CD8-positive, alpha-beta memory T cell (primary cell): Measurements from ENCODE around the gene KERA. TPM values are rescaled to one million over a fixed set of nuclear protein-coding genes. Genes with fewer than 3 reads are reported as not detected.
"Not testable (repeated sequence)": the region's sequence is repeated elsewhere in the genome, so short reads cannot be mapped to it uniquely, and the experiment has no call there.

Experiments
- CTCF ChIA-PET: fragments of 350-600 bp; sonication (Branson Sonifier 250); formaldehyde crosslinking; loops from one replicate; lab custom pipeline; 2021; ENCODE audit warnings: antibody characterized with exemption; lab: Charles Lee
- POLR2A ChIA-PET: fragments of 350-600 bp; sonication (Branson Sonifier 250); formaldehyde crosslinking; loops from one replicate; lab custom pipeline; 2021; ENCODE audit warnings: antibody characterized with exemption; lab: Charles Lee
- DNase-seq, 5 donors: peaks; one replicate each; pipeline versions ENCODE4 v3.0.0 to v3.0.0-alpha.2; 2020 to 2022; ENCODE audit warnings: mixed read lengths in 1 of 5
- H3K27ac ChIP-seq: one replicate; pipeline ENCODE4 v1.7.0; 2013; ENCODE audit warnings: low read depth, mild to moderate bottlenecking, low read length, moderate library complexity
- H3K27me3 ChIP-seq: 2 replicates; pipeline ENCODE4 v1.7.0; 2013; ENCODE audit warnings: low read length, mild to moderate bottlenecking; ENCODE audit not compliant: insufficient read depth, poor library complexity, severe bottlenecking
- H3K36me3 ChIP-seq: 2 replicates; pipeline ENCODE4 v1.7.0; 2013; ENCODE audit warnings: mild to moderate bottlenecking, low read length, moderate library complexity; ENCODE audit not compliant: insufficient read depth
- H3K4me1 ChIP-seq: 2 replicates; pipeline ENCODE4 v1.7.0; 2013; ENCODE audit warnings: mild to moderate bottlenecking, low read length, moderate library complexity; ENCODE audit not compliant: insufficient read depth
- H3K4me3 ChIP-seq: 2 replicates; pipeline ENCODE4 v1.7.0; 2013; ENCODE audit warnings: mild to moderate bottlenecking, low read length
- H3K9me3 ChIP-seq: 2 replicates; pipeline ENCODE4 v1.7.0; 2013; ENCODE audit warnings: mild to moderate bottlenecking, low read length
- H3K27ac Mint-ChIP-seq, 8 donors: one replicate each; pipeline ENCODE4 v1.8.0; 2020 to 2021; ENCODE audit warnings: mixed read lengths in 8 of 8, mild to moderate bottlenecking in 6 of 8, inconsistent platforms in 3 of 8, moderate library complexity in 3 of 8
- H3K27me3 Mint-ChIP-seq, 2 donors: one replicate each; pipeline ENCODE4 v1.8.0; 2020 to 2021; ENCODE audit warnings: mixed read lengths in 2 of 2, mild to moderate bottlenecking in 1 of 2, moderate library complexity in 1 of 2
- H3K36me3 Mint-ChIP-seq, 3 donors: one replicate each; pipeline ENCODE4 v1.8.0; 2020 to 2021; ENCODE audit warnings: mixed read lengths in 3 of 3, inconsistent platforms in 1 of 3, mild to moderate bottlenecking in 1 of 3
- H3K4me1 Mint-ChIP-seq, 3 donors: one replicate each; pipeline ENCODE4 v1.8.0; 2020 to 2021; ENCODE audit warnings: mixed read lengths in 3 of 3, inconsistent platforms in 1 of 3, mild to moderate bottlenecking in 1 of 3
- H3K4me3 Mint-ChIP-seq, 7 donors: one replicate each; pipeline ENCODE4 v1.8.0; 2020 to 2021; ENCODE audit warnings: mixed read lengths in 7 of 7, mild to moderate bottlenecking in 6 of 7, moderate library complexity in 4 of 7, inconsistent platforms in 2 of 7
- H3K9me3 Mint-ChIP-seq, 5 donors: one replicate each; pipeline ENCODE4 v1.8.0; 2020 to 2022; ENCODE audit warnings: mixed read lengths in 5 of 5, mild to moderate bottlenecking in 3 of 5, moderate library complexity in 2 of 5, inconsistent platforms in 1 of 5
- polyA plus RNA-seq: library from polyadenylated mRNA; unstranded; fragments of 300-500 nt; fragmentation: Illumina TruSeq; gene quantifications from one replicate; pipeline ENCODE4 v1.2.3, GENCODE V29; 2021
- total RNA-seq, 2 experiments: library from RNA; stranded (reverse); gene quantifications; one replicate each; pipeline ENCODE4 v1.2.3, GENCODE V29; 2021

KERA gene
- total and polyA plus RNA-seq, 3 experiments from 2014 or later, result not detected

DNA sequence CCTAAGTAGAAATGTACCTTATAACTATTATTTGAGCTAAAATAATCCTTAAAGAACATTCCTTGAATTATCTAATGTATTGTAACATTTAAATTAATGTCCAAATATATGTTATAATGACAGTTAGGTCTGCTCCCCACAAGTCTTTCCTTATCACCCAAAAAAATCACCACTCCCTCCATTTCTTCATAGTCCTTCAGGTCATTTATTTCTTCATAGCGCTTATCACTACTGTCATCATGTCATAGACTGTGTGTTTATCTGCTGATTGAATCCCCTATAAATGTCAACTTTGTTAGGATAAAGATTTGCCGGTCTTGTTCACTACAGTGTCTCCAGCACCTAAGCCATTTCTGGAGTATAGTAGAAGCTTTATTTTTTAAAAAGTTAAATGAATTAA is 41.5 kb upstream of the KERA start:
- H3K9me3 ChIP-seq, result no peaks in the 10 kb centered on the region
- Mint-ChIP-seq H3K36me3 (no peaks in the 10 kb centered on the region), H3K4me3 (no peak overlapping the region), H3K4me1 (no peaks in the 10 kb centered on the region), H3K9me3 (peaks cover 0 to 2% (median 0%) of the 10 kb centered on the region in 5 donors), H3K27me3 (no peaks in the 10 kb centered on the region), H3K27ac (no peak overlapping the region)
- no peaks in the 10 kb centered on the region for H3K36me3 ChIP-seq
- no peak for DNase-seq
- ChIA-PET POLR2A (no interaction called here), CTCF (no interaction called here)
- no peaks in the 10 kb centered on the region for H3K27me3 ChIP-seq
- no peak overlapping the region for H3K4me3 ChIP-seq
- H3K4me1 ChIP-seq, result no peaks in the 10 kb centered on the region
- no peak overlapping the region for H3K27ac ChIP-seq

DNA sequence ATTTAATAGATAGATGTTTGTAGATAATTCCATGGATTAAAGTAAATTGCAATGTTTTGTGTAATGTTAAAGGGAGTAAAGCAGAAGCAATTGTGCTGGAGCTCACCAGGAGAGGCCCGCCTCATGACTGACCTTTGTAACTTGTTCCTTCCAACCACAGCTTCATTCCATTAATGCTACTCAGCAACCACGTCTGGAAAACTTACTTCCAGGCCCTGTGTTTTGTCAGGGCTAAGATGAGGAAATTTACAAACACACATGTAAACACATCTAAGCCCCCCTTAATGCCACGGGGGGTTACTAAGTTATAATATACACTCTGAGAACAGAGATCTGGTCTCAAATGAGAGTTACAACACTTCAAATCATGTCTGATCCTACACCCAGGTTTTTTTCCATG is 41.1 kb upstream of the KERA start:
- no peak overlapping the region for H3K4me3 ChIP-seq
- Mint-ChIP-seq H3K4me3 (no peak overlapping the region), H3K27me3 (no peaks in the 10 kb centered on the region), H3K9me3 (peaks cover 0 to 2% (median 0%) of the 10 kb centered on the region in 5 donors), H3K36me3 (no peaks in the 10 kb centered on the region), H3K27ac (no peak overlapping the region), H3K4me1 (no peaks in the 10 kb centered on the region)
- POLR2A ChIA-PET, result no interaction called here
- H3K4me1 ChIP-seq, result no peaks in the 10 kb centered on the region
- no peaks in the 10 kb centered on the region for H3K9me3 ChIP-seq
- H3K36me3 ChIP-seq, result no peaks in the 10 kb centered on the region
- no peak for DNase-seq
- no peak overlapping the region for H3K27ac ChIP-seq
- no peaks in the 10 kb centered on the region for H3K27me3 ChIP-seq
- CTCF ChIA-PET, result no interaction called here

DNA sequence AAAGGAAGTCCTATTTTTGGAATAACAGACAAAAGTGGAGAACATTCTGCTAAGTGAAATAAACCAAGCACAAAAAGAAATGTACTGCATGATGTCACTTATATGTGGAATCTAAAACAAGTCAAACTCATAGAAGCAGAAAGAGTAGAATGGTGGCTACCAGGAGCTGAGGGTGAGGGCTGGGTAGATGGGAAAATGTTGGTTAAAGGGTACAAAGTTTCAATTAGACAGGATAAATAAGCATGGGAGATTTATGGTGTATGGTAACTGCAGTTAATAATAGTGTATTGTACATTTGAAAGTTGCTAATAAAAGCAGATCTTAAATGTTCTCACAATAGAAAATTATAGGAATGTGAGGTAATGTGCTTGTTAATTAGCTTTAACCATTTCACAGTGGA is 40.6 kb upstream of the KERA start:
- no peaks in the 10 kb centered on the region for H3K27me3 ChIP-seq
- H3K27ac ChIP-seq, result no peak overlapping the region
- no peak for DNase-seq
- no peaks in the 10 kb centered on the region for H3K27me3 Mint-ChIP-seq
- H3K27ac Mint-ChIP-seq, result no peak overlapping the region
- no peaks in the 10 kb centered on the region for H3K4me1 Mint-ChIP-seq
- ChIA-PET POLR2A (no interaction called here), CTCF (no interaction called here)
- no peaks in the 10 kb centered on the region for H3K4me1 ChIP-seq
- H3K4me3 ChIP-seq, result no peak overlapping the region
- no peaks in the 10 kb centered on the region for H3K36me3 Mint-ChIP-seq
- H3K36me3 ChIP-seq, result no peaks in the 10 kb centered on the region
- H3K4me3 Mint-ChIP-seq, result no peak overlapping the region
- peaks cover 0 to 2% (median 0%) of the 10 kb centered on the region in 5 donors for H3K9me3 Mint-ChIP-seq
- H3K9me3 ChIP-seq, result no peaks in the 10 kb centered on the region

DNA sequence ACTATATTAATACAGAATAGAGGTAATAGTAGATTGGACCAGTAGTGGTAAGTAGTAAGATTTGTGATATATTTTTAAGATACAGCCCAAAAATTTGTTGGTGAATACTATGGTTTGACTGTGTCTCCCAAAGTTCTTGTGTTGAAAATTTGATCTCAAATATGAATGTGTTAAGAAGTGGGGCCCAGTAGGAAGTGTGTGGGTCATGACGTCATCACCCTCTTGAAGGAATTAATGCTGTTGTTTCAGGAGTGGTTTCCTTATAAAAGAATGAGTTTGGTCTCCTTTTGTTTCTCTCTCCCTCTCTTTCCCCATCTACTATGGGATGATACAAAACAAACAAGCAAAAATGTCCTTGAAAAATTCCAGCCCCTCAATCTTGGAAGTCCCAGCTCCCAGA is 37.1 kb upstream of the KERA start:
- Mint-ChIP-seq H3K36me3 (no peaks in the 10 kb centered on the region), H3K27me3 (no peaks in the 10 kb centered on the region), H3K4me3 (no peak overlapping the region), H3K9me3 (peaks cover 0 to 12% (median 5%) of the 10 kb centered on the region in 5 donors), H3K27ac (no peak overlapping the region), H3K4me1 (no peaks in the 10 kb centered on the region)
- H3K27me3 ChIP-seq, result no peaks in the 10 kb centered on the region
- ChIA-PET CTCF (no interaction called here), POLR2A (no interaction called here)
- H3K27ac ChIP-seq, result no peak overlapping the region
- no peaks in the 10 kb centered on the region for H3K4me1 ChIP-seq
- no peaks in the 10 kb centered on the region for H3K36me3 ChIP-seq
- no peaks in the 10 kb centered on the region for H3K9me3 ChIP-seq
- no peak overlapping the region for H3K4me3 ChIP-seq
- no peak for DNase-seq

DNA sequence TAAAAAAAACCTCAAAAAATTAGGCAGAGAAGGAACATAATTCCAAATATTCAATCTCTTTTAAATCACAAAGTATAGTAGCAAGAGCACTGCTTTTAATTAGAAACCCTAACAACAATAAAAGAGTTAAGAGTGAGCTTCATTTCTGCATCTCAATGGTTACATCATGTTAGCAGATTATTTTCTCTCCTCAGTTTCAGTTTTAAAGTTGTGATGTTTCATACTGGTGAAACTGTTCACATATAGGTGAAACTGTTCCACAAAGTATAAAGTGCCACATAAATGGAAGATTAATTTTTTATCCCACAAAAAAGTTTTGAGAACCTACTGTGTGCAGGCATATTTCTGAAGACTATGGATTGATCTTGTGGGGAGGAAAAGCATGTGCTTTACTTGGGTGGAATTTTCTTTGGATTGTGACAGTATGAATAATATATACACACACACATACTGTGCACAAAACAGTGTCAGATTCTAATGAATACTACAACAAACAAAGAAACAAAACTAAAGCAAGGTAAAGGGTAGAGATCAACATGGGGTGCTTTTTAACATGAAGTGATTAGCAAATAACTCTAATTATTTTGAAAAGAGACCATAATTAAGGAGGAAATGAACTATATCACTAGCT is 36.3 kb upstream of the KERA start:
- H3K27me3 ChIP-seq, result no peaks in the 10 kb centered on the region
- H3K36me3 Mint-ChIP-seq, result peaks cover 0 to 2% (median 0%) of the 10 kb centered on the region in 3 donors
- POLR2A ChIA-PET, result no interaction called here
- no peaks in the 10 kb centered on the region for H3K4me1 ChIP-seq
- H3K36me3 ChIP-seq, result no peaks in the 10 kb centered on the region
- no peak overlapping the region for H3K4me3 ChIP-seq
- H3K27ac ChIP-seq, result no peak overlapping the region
- no peak overlapping the region for H3K4me3 Mint-ChIP-seq
- no peak overlapping the region for H3K27ac Mint-ChIP-seq
- H3K9me3 Mint-ChIP-seq, result peaks cover under 1 to 20% (median 12%) of the 10 kb centered on the region in 5 donors
- CTCF ChIA-PET, result no interaction called here
- no peak for DNase-seq
- H3K4me1 Mint-ChIP-seq, result no peaks in the 10 kb centered on the region
- no peaks in the 10 kb centered on the region for H3K27me3 Mint-ChIP-seq
- H3K9me3 ChIP-seq, result no peaks in the 10 kb centered on the region

DNA sequence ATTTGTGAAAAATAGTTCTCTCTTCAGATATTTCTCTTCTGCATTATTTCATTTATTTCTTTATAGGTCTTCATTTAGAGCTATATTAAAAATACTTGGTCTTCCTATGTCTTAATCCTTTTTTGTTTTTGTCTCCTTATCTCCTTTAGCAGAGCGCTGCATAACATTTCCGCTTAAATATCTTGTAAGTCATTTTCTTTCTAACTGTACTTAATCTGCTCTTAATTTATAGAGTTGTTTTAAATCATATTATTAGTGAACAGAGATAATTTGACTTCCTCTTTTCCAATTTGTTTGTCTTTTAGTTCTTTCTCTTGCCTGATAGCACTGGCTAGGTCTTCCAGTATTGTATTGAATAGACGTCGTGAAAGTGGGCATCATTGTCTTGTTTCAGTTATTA is 35.5 kb upstream of the KERA start:
- DNase-seq, result no peak
- H3K36me3 Mint-ChIP-seq, result peaks cover 0 to 2% (median 0%) of the 10 kb centered on the region in 3 donors
- Histone ChIP-seq H3K9me3 (no peaks in the 10 kb centered on the region), H3K4me1 (no peaks in the 10 kb centered on the region), H3K4me3 (no peak overlapping the region), H3K27ac (no peak overlapping the region), H3K36me3 (no peaks in the 10 kb centered on the region), H3K27me3 (no peaks in the 10 kb centered on the region)
- POLR2A ChIA-PET, result no interaction called here
- H3K27me3 Mint-ChIP-seq, result no peaks in the 10 kb centered on the region
- no peak overlapping the region for H3K27ac Mint-ChIP-seq
- CTCF ChIA-PET, result no interaction called here
- H3K4me1 Mint-ChIP-seq, result no peaks in the 10 kb centered on the region
- H3K9me3 Mint-ChIP-seq, result peaks cover 3 to 25% (median 15%) of the 10 kb centered on the region in 5 donors
- no peak overlapping the region for H3K4me3 Mint-ChIP-seq

DNA sequence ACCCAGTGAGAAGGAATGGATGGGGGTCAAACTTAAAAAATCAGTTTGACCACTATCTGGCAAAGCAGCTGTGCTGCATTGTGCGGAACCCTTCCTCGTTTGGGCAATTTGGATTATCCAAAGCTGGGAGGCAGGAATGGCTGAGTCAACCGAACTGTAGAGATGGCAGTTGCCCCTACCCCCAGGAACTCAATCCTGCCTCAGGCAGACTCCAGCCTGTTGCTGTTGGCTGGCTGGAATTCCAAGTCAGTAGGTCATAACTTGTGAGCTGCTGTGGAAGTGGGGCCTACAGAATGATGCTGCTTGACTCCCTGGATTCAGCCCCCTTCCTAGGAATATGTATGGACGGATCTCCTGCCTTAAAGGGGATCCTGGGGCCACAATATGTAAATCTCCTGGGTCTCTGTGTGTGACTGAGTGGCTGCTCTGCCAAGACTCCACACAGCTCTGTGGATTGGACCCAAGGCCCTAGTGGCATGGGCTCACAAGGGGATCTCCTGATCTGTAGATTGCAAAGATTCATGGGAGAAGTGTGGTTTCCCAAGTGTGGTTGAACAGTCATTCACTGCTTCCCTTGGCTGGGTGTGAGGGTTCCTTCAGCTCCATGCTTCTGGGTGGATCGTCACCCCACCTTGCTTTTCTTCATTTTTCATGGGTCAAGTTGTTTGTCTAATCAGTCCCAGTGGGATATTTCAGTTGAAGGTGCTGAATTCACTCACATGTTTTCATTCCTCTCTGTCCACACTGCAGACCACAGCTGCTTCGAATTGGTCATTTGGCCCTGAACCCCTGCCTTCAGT is 34.3 kb upstream of the KERA start:
- no peaks in the 10 kb centered on the region for H3K4me1 ChIP-seq
- H3K27me3 Mint-ChIP-seq, result no peaks in the 10 kb centered on the region
- H3K9me3 Mint-ChIP-seq, result peaks cover 3 to 25% (median 16%) of the 10 kb centered on the region in 5 donors
- CTCF ChIA-PET, result no interaction called here
- H3K36me3 Mint-ChIP-seq, result peaks cover 0 to 2% (median 0%) of the 10 kb centered on the region in 3 donors
- no peaks in the 10 kb centered on the region for H3K4me1 Mint-ChIP-seq
- POLR2A ChIA-PET, result no interaction called here
- H3K4me3 Mint-ChIP-seq, result no peak overlapping the region
- DNase-seq, result peak in 1 of 5 donors; percentile 32
- H3K27ac Mint-ChIP-seq, result no peak overlapping the region
- no peak overlapping the region for H3K27ac ChIP-seq
- H3K36me3 ChIP-seq, result no peaks in the 10 kb centered on the region
- H3K27me3 ChIP-seq, result no peaks in the 10 kb centered on the region
- no peaks in the 10 kb centered on the region for H3K9me3 ChIP-seq
- H3K4me3 ChIP-seq, result no peak overlapping the region

DNA sequence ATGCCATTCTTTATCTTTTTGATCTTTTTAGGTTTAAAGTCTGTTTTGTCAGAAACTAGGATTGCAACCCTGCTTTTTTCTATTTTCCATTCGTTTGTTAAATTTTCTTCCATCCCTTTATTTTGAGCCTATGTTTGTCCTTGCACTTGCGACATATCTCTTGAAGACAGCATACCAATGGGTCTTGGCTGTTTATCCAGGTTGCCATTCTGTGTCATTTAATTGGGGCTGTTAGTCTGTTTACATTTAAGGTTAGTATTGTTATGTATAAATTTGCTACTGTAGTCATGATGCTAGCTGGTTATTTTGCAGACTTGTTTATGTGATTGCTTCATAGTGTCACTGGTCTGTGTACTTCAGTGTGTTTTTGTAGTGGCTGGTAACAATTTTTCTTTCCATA is 32.1 kb upstream of the KERA start:
- H3K4me3 Mint-ChIP-seq, H3K4me1 ChIP-seq, H3K27ac Mint-ChIP-seq, H3K27me3 Mint-ChIP-seq, POLR2A ChIA-PET, H3K4me1 Mint-ChIP-seq, CTCF ChIA-PET, H3K9me3 ChIP-seq, H3K27ac ChIP-seq, H3K36me3 Mint-ChIP-seq, DNase-seq, H3K4me3 ChIP-seq, H3K36me3 ChIP-seq, H3K27me3 ChIP-seq: not testable (repeated sequence)
- peaks cover 3 to 25% (median 16%) of the 10 kb centered on the region in 5 donors for H3K9me3 Mint-ChIP-seq
